Erythroblast (primary cell): ENCODE results near the gene PLXNB2.
A peak's percentile ranks its signal among the peaks of the same experiment; 100 is the strongest.
"Not testable (repeated sequence)": the region's sequence is repeated elsewhere in the genome, so short reads cannot be mapped to it uniquely, and the experiment has no call there.

Source experiments
- DNase-seq, 2 experiments: peaks; one replicate each; lab custom pipeline; 2025; lab: John Stamatoyannopoulos, UW
- GATA1 ChIP-seq: IDR thresholded peaks from 2 replicates; pipeline ENCODE4 v1.6.1; 2011; ENCODE audit warnings: low read depth, mild to moderate bottlenecking, control low read depth, low read length, moderate library complexity
- POLR2A ChIP-seq: IDR thresholded peaks from 2 replicates; pipeline ENCODE4 v1.6.1; 2011; ENCODE audit warnings: mild to moderate bottlenecking, low read length

The PLXNB2 gene

GRCh38 chr22:50337262-50338041 is 30.0 kb upstream of the PLXNB2 start:
- TF ChIP-seq GATA1 (no peak), POLR2A (no peak)
- DNase-seq = no peak

- DNase-seq = not testable (repeated sequence)
Measured at GRCh38 chr22:50334433-50334832, 27.0 kb upstream of the PLXNB2 start.

- DNase-seq = no peak
- TF ChIP-seq POLR2A (no peak), GATA1 (no peak)
Measured at GRCh38 chr22:50329236-50329635, 21.8 kb upstream of the PLXNB2 start.

GRCh38 chr22:50327711-50328019 is 20.2 kb upstream of the PLXNB2 start:
- no peak for TF ChIP-seq GATA1
- TF ChIP-seq POLR2A = no peak

GRCh38 chr22:50326956-50327710 is 19.7 kb upstream of the PLXNB2 start, which contains the start of gene DENND6B:
Gene DENND6B, minus strand, starts transcription at chr22:50327012. Its CDS starts 24 bp downstream, at chr22:50326988.
- DNase-seq = peak; percentile 86 to 92
- TF ChIP-seq GATA1 (no peak), POLR2A (peak; percentile 61)

More at GRCh38 chr22:50327711-50328019, 20.2 kb upstream of the PLXNB2 start:
- DNase-seq = no peak

- DNase-seq = no peak
- TF ChIP-seq POLR2A (no peak), GATA1 (no peak)
Measured at GRCh38 chr22:50326225-50326955, 18.9 kb upstream of the PLXNB2 start.

GRCh38 chr22:50325444-50326224 is 18.2 kb upstream of the PLXNB2 start:
- TF ChIP-seq POLR2A = no peak
- no peak for TF ChIP-seq GATA1
- no peak for DNase-seq

GRCh38 chr22:50323900-50324299 is 16.5 kb upstream of the PLXNB2 start:
- no peak for DNase-seq
- TF ChIP-seq GATA1 = no peak
- no peak for TF ChIP-seq POLR2A

- not testable (repeated sequence) for DNase-seq
Measured at GRCh38 chr22:50322382-50323104, 15.1 kb upstream of the PLXNB2 start.

GRCh38 chr22:50320671-50321325 is 13.4 kb upstream of the PLXNB2 start:
- no peak for DNase-seq
- no peak for TF ChIP-seq POLR2A
- no peak for TF ChIP-seq GATA1

- DNase-seq = no peak
- TF ChIP-seq GATA1 (no peak), POLR2A (no peak)
Measured at GRCh38 chr22:50320116-50320515, 12.7 kb upstream of the PLXNB2 start.

- TF ChIP-seq POLR2A (no peak), GATA1 (no peak)
- no peak for DNase-seq
Measured at GRCh38 chr22:50319503-50319951, 12.1 kb upstream of the PLXNB2 start.
